Measurements from ENCODE around the gene NLGN2.

NLGN2 gene

DNA sequence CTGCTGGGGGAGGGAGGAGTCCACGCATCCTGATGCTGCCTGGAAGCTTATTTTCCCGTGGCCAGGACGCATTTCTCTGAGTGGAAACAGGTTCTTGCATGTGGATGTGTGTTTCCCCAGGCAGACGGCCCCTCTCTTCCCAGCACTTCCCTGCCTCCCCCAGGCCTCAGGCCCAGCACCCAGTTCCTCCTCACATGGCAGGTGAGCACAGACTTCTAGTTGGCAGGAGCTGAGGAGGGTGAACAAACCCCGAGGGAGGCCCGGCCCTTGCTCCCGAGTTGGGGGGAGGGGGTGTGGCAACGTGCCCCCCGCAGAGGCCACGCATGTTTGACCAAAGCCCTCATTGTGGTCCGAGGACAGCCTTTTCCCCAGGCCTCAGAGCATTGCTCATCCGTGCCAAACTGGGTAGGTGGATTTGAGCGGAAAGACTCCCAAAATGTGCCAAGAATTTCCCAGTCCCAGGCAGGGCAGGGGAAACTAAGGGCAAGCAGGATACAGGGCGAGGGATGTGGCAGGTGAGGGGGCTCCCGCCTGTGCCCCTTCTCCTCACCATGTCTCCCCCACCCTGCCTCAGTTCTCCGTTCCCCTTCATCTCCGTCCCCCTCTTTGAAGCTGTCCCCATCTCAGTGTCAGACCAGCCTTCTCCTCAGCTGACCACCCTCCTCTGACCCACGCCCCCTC lies 11.0 kb downstream of the NLGN2 start:
- Mint-ChIP-seq H3K9me3 (no peaks in the 10 kb centered on the region), H3K4me1 (no peaks in the 10 kb centered on the region), H3K27ac (no peak overlapping the region), H3K27me3 (no peaks in the 10 kb centered on the region), H3K36me3 (no peaks in the 10 kb centered on the region), H3K4me3 (no peak overlapping the region)

DNA sequence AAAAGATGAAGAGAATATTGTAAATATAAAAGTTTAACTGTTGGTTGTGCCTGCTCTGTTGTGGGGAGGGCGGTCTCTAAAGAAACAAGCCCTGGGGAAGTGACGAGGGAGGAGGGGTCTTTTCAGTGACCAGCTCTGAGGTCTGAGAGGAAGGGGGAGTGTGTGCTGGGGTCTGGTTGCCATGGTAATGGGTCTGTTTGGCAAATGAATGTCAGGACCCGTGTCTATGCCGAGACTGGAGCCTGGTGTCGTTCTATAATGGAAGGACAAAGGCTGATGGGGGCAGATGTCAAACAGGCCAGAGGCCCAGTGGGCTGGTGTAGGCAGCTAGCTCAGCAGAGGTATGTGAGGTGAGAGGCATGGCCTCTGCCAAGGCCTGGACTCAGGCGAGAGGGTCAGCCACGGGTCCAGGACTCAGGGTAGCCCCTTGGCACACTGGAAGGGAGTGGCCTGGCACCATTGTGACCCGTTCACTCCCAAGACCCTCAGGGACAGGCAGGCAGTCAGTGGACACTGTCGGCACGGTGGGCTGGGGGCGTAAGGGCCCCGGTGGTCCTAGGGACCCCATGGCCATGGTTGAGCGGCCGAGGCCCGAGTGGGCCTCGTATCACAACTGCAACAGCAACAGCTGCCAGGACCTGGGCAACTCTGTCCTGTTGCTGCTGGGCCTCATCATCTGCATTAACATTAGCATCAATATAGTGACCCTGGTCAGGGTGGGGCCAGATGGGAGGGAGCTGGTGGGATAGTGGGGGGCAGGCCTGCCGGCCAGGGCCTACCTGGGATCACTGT lies 12.4 kb downstream of the NLGN2 start, which contains the start of gene SPEM1:
SPEM1 (plus strand) TSS at position 506 of the 792 bp plus-strand sequence; CDS start at position 567, 61 bp downstream.
- H3K36me3 Mint-ChIP-seq = no peaks in the 10 kb centered on the region
- no peaks in the 10 kb centered on the region for H3K9me3 Mint-ChIP-seq
- no peak within 1 kb of the TSS for H3K27ac Mint-ChIP-seq
- no peaks in the 10 kb centered on the region for H3K27me3 Mint-ChIP-seq
- H3K4me3 Mint-ChIP-seq = no peak within 1 kb of the TSS
- no peaks in the 10 kb centered on the region for H3K4me1 Mint-ChIP-seq

DNA sequence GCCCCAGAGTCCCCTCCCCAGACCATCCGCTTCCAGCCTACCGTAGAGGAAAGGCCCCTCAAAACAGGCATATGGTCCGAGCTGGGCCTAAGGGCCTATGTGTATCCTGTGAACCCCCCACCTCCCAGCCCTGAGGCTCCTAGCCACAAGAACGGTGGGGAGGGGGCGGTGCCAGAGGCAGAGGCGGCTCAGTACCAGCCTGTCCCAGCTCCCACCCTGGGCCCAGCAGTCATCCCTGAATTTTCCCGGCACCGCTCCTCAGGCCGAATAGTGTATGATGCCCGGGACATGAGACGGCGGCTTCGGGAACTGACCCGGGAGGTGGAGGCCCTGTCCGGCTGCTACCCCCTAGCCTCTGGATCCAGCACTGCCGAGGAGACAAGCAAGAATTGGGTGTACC lies 13.5 kb downstream of the NLGN2 start:
- Mint-ChIP-seq H3K27me3 (no peaks in the 10 kb centered on the region), H3K4me3 (no peak overlapping the region), H3K9me3 (no peaks in the 10 kb centered on the region), H3K27ac (no peak overlapping the region), H3K4me1 (no peaks in the 10 kb centered on the region), H3K36me3 (no peaks in the 10 kb centered on the region)

DNA sequence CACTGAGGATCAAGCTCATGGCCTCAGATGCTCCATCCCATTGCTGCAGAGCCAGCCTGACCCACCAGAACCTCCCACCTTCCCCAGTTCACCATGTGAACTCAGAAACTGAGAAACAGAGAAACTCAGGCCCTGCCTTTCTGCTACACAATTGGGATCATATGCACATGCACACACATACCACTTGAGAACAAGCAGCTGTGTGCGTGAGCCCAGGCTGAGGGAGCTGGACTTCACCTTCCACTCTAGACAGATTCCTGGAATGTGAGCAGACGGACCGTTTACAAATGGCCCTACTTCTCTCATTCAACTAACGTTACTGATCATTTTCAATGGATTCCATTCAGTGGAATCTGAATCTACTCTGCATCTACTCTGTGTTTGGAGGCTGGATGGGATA lies 16.0 kb downstream of the NLGN2 start:
- no peaks in the 10 kb centered on the region for H3K4me1 Mint-ChIP-seq
- no peak overlapping the region for H3K4me3 Mint-ChIP-seq
- no peak overlapping the region for H3K27ac Mint-ChIP-seq
- H3K27me3 Mint-ChIP-seq = no peaks in the 10 kb centered on the region
- no peaks in the 10 kb centered on the region for H3K36me3 Mint-ChIP-seq
- no peaks in the 10 kb centered on the region for H3K9me3 Mint-ChIP-seq

DNA sequence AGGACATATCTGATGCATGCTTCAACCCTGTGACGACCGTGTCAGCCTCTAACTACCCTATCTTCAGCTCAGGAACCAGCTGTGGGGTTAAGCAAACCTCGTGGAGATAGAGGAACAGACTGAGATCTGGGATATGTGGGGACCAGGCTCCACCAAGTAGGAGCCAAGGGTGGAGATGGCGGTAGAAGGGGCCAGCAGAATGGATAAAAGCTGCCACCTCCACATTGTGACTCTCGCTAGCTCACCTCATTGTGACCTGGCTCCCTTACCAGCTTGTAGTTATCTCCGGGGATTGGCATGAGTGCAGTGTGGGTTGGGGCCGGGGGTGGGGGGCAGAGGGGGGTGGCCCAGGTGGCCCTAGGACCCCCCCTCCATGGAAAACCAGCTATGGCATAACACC lies 17.7 kb downstream of the NLGN2 start, which contains the start of gene SPEM2:
SPEM2 (plus strand) TSS at position 301 of the 400 bp plus-strand sequence; CDS start at position 374, 73 bp downstream.
- Mint-ChIP-seq H3K27me3 (no peaks in the 10 kb centered on the region), H3K4me3 (no peak within 1 kb of the TSS), H3K27ac (no peak within 1 kb of the TSS)

DNA sequence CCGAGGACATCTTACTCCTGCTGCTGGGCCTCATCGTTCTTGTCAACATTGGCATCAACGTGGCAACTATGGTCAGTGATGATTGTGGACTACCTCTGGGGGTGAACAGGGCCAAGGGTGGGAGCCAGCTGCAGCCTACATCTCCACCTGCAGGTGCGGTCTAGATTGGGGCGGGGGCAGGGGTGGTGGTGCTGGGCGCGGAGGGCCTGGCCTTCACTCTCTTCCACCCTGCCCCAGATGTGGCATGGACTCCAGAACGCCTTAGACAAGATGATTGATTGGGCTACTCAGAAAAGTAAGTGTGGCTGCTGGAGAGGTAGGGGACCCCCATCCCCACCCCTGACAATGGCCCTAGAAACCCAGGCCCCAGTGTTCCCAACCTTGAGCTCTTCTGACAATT lies 18.1 kb downstream of the NLGN2 start:
- H3K9me3 Mint-ChIP-seq = no peaks in the 10 kb centered on the region
- no peaks in the 10 kb centered on the region for H3K36me3 Mint-ChIP-seq

More for the DNA sequence above, 17.7 kb downstream of the NLGN2 start, which contains the start of gene SPEM2:
- Mint-ChIP-seq H3K36me3 (no peaks in the 10 kb centered on the region), H3K4me1 (no peaks in the 10 kb centered on the region), H3K9me3 (no peaks in the 10 kb centered on the region)

DNA sequence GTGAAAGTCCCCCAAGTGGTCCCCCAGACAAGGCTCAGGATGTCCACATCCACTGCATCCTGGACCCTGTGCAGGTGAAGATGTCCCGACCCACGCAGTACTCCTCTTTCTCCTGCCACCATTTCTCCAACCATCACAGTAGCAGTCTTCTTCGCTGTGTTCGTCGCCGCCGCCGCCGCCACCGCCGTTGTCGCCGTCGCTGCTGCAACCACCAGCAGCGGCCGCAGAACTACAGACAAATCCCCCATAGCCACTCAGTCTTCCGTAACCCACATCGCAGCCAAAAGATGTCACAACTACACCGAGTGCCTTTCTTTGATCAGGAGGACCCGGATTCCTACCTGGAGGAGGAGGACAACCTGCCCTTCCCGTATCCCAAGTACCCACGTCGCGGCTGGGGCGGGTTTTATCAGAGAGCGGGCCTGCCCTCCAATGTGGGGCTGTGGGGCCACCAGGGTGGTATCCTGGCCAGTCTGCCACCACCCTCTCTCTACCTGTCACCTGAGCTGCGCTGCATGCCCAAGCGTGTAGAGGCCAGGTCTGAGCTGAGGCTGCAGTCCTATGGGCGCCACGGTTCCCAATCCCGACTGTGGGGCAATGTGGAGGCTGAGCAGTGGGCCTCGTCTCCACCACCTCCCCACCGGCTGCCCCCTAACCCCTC lies 18.7 kb downstream of the NLGN2 start:
- H3K27me3 Mint-ChIP-seq = no peaks in the 10 kb centered on the region
- H3K4me1 Mint-ChIP-seq = no peaks in the 10 kb centered on the region
- no peak overlapping the region for H3K4me3 Mint-ChIP-seq
- no peaks in the 10 kb centered on the region for H3K36me3 Mint-ChIP-seq
- H3K9me3 Mint-ChIP-seq = no peaks in the 10 kb centered on the region
- no peak overlapping the region for H3K27ac Mint-ChIP-seq

More for the DNA sequence above, 18.1 kb downstream of the NLGN2 start:
- H3K4me3 Mint-ChIP-seq = no peak overlapping the region
- H3K4me1 Mint-ChIP-seq = no peaks in the 10 kb centered on the region
- H3K27ac Mint-ChIP-seq = no peak overlapping the region
- no peaks in the 10 kb centered on the region for H3K27me3 Mint-ChIP-seq

DNA sequence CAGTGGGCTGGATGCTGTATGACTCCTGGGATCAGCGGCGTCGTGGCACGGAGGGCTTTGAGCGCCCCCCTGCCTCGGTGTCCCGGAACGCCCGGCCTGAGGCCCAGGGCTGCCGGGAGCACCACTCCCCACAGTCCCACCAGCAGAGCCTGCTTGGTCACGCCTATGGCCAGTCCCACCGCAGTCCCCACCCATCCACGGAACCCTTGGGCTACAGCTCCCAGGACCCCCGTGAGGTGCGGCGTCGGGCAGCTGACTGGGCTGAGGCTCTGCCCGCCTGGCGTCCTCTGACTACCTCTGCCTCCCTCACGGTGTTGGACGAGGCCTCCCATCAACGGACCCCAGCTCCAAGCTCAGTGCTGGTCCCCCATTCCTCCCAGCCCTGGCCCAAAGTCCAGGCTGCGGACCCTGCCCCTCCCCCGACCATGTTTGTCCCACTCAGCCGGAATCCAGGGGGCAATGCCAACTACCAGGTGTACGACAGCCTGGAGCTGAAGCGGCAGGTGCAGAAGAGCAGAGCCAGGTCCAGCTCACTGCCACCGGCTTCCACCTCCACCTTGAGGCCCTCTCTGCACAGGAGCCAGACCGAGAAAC lies 19.3 kb downstream of the NLGN2 start:
- Mint-ChIP-seq H3K4me3 (no peak overlapping the region), H3K36me3 (no peaks in the 10 kb centered on the region), H3K9me3 (no peaks in the 10 kb centered on the region), H3K27me3 (no peaks in the 10 kb centered on the region), H3K27ac (no peak overlapping the region), H3K4me1 (no peaks in the 10 kb centered on the region)

DNA sequence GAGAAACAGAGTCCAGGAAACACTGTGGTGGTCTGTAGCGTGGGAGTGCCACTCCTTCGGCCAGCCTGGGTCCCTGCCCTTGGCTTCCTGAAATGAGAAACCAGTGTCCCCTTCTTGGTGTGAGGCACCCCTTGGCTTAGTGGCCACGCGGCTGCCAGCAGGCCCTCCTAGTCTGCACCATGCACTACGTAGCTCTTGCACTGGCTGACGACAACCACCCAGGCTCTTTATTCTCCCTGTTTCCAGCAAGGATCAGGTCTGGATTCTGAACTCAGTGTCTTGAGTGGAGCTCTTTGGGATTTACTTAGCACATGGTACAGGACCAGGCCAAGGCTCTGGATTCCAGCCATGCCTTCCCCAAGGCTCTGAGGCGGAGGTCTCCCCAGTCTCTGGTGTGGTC lies 19.9 kb downstream of the NLGN2 start:
- Mint-ChIP-seq H3K9me3 (no peaks in the 10 kb centered on the region), H3K4me3 (no peak overlapping the region), H3K27me3 (no peaks in the 10 kb centered on the region), H3K27ac (no peak overlapping the region), H3K36me3 (no peaks in the 10 kb centered on the region), H3K4me1 (no peaks in the 10 kb centered on the region)

DNA sequence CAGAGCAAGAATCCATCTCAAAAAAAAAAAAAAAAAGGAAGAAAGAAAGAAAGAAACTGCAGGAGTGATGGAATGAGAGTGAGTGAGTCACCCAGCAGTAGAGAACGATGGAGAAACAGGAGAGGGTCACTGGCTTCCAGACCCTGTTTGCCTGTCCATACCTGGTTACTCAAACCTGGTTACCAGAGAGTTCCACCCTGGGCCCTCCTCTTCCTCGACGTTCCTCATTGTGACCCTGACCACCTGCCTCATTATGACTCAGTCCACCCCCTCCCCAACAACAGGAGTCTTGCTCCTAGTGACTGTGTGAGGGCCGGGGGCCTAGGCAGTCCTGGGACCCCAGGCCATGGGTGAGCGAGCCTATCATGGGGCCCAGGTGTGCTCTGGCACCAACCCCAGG lies 20.9 kb downstream of the NLGN2 start, which contains the start of gene SPEM3:
SPEM3 (plus strand) TSS at position 301 of the 400 bp plus-strand sequence; CDS start at position 347, 46 bp downstream.
- Mint-ChIP-seq H3K27ac (peak within 1 kb of the TSS; percentile 27), H3K4me3 (no peak within 1 kb of the TSS), H3K36me3 (no peaks in the 10 kb centered on the region), H3K27me3 (no peaks in the 10 kb centered on the region), H3K9me3 (no peaks in the 10 kb centered on the region), H3K4me1 (no peaks in the 10 kb centered on the region)

DNA sequence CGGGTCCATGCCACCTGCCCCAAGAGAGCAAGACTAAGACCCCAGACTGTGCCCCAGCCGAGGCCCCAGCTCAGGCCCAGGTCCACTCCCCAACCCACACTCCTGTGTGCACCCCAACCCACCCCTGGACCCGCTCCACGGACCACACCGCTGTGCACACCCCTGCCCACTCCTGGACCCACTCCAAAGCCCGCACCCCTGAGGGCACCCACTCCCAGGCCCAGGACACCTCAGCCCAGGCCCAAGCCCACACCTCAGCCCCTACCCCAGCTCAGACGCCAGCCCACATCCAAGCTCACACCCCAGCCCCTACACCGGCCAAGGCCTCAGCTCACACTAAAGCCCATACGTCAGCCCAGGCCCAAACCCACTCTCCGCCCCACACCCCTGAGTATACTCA lies 22.1 kb downstream of the NLGN2 start:
- no peaks in the 10 kb centered on the region for H3K9me3 Mint-ChIP-seq
- no peak overlapping the region for H3K27ac Mint-ChIP-seq

DNA sequence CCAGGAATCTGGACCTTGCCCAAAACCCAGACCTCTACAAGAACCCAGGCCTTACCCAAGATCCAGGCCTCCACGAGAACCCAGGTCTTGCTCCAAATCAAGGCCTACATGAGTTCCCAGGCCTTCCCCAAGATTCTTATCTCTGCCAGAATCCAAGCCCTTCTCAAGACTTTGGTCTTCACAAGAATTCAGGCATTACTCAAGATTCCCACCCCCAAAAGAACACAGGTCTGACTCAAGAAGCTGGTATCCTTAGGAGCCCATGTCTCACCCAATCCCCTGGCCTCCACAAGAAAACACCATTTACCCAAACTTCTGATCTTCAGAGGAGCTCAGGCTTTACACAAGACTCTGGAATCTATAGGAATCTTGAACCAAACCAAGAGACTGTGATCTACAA lies 23.6 kb downstream of the NLGN2 start:
- no peak overlapping the region for H3K27ac Mint-ChIP-seq
- H3K4me1 Mint-ChIP-seq = peaks cover 3% of the 10 kb centered on the region
- H3K4me3 Mint-ChIP-seq = no peak overlapping the region
- no peaks in the 10 kb centered on the region for H3K36me3 Mint-ChIP-seq
- no peaks in the 10 kb centered on the region for H3K27me3 Mint-ChIP-seq
- H3K9me3 Mint-ChIP-seq = no peaks in the 10 kb centered on the region

More for the DNA sequence above, 22.1 kb downstream of the NLGN2 start:
- no peaks in the 10 kb centered on the region for H3K36me3 Mint-ChIP-seq
- H3K4me1 Mint-ChIP-seq = no peaks in the 10 kb centered on the region
- H3K4me3 Mint-ChIP-seq = no peak overlapping the region
- no peaks in the 10 kb centered on the region for H3K27me3 Mint-ChIP-seq

DNA sequence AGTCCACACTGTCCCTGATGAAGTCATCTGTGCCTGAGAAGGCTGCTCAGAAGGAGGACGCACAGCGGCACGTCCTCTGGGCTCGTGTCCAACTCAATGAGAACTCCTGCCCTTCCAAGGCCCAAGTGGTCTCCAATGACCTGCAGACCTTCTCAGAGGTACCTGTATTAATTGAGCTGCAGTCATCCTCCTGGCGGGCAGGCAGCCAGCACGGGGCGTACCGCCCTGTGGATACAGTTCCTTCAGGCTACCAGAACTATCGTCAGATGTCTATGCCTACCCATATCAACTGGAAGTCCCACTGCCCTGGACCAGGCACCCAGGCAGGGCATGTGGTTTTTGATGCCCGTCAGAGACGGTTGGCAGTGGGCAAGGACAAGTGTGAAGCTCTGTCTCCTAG lies 24.7 kb downstream of the NLGN2 start:
- H3K36me3 Mint-ChIP-seq = no peaks in the 10 kb centered on the region
- H3K4me3 Mint-ChIP-seq = no peak overlapping the region
- H3K9me3 Mint-ChIP-seq = no peaks in the 10 kb centered on the region
- no peaks in the 10 kb centered on the region for H3K27me3 Mint-ChIP-seq
- H3K4me1 Mint-ChIP-seq = peaks cover 11% of the 10 kb centered on the region
- peak overlapping the region; percentile 51 for H3K27ac Mint-ChIP-seq

DNA sequence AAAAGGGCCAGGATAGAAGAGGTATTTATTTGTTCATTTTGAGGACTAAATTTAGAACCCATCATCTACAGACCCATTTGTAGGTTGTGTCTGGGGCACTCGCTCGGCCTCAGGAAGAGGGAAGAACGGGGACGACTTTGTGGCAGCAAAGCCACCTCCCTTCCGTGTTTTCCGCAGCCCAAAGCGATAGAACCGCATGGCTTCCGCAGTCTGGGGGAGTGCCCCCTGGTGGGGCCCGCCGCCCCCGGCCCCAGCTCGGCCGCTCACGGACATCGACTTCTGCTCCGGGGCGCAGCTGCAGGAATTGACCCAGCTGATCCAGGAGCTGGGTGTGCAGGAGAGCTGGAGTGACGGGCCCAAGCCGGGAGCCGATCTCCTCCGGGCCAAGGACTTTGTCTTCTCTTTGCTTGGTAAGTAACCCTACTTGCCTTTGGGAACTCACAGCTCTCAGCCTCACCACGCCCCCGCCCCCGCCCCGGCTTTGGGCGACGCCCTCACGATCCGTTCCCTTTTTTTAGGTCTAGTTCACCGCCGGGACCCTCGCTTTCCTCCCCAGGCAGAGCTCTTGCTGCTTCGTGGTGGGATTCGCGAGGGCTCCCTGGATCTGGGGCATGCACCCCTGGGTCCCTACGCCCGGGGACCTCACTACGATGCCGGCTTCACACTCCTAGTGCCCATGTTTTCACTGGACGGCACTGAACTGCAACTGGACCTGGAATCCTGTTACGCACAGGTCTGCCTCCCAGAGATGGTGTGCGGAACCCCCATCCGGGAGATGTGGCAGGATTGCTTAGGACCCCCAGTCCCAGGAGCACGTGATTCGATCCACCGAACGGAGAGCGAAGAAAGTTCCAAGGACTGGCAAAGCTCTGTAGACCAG lies 28.3 kb downstream of the NLGN2 start:
- Mint-ChIP-seq H3K4me3 (peak overlapping the region; percentile 96), H3K27ac (peak overlapping the region; percentile 95), H3K9me3 (no peaks in the 10 kb centered on the region), H3K36me3 (no peaks in the 10 kb centered on the region), H3K4me1 (peaks cover 38% of the 10 kb centered on the region), H3K27me3 (peaks cover 7% of the 10 kb centered on the region)
